COR-L47 (cell line): ENCODE measurements around the gene LGI4.
A peak's percentile ranks its signal among the peaks of the same experiment; 100 is the strongest.
"Not testable (repeated sequence)": the region's sequence is repeated elsewhere in the genome, so short reads cannot be mapped to it uniquely, and the experiment has no call there.

Experiments used
- DNase-seq: peaks from one replicate; lab custom pipeline; 2025; lab: John Stamatoyannopoulos, UW

The LGI4 gene

GRCh38 chr19:35105411-35106290 is 29.2 kb downstream of the LGI4 start:
- no peak for DNase-seq

GRCh38 chr19:35105047-35105410 is 29.8 kb downstream of the LGI4 start:
- no peak for DNase-seq

DNA sequence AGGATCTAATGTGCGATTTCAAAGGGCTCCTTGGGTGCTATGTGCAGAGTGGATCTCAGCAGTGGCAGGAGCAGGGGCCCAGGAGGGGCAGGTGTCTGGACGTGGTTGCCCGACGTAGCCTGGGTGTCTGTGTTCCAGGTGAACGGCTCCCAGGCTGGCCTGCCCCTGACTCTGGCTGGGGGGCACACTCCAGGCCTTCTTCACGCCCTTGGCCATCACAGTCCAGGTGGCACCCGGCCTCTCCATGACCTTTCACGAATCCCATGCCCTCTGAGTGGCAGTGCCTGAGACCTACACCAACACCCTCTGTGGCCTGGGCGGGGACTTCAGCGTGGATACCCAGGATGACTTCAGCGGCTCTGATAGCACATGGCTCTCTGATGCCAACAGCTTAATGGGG is 30.5 kb downstream of the LGI4 start:
- DNase-seq = no peak

DNA sequence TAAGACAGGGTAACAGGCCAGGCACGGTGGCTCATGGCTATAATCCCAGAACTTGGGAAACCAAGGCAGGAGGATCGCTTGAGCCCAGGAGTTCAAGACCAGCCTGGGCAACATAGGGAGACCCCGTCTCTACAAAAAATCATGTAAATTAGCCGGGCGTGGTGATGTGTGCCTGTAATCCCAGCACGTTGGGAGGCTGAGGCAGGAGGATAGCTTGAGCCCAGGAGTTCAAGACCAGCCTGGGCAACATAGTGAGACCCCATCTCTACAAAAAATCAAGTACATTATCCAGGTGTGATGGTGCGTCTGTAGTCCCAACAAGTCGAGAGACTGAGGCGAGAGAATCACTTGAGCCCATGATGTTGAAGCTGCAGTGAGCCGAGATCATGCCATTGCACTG is 31.2 kb downstream of the LGI4 start:
- DNase-seq = not testable (repeated sequence)

- not testable (repeated sequence) for DNase-seq
Measured at GRCh38 chr19:35101949-35102348, 32.9 kb downstream of the LGI4 start.

DNA sequence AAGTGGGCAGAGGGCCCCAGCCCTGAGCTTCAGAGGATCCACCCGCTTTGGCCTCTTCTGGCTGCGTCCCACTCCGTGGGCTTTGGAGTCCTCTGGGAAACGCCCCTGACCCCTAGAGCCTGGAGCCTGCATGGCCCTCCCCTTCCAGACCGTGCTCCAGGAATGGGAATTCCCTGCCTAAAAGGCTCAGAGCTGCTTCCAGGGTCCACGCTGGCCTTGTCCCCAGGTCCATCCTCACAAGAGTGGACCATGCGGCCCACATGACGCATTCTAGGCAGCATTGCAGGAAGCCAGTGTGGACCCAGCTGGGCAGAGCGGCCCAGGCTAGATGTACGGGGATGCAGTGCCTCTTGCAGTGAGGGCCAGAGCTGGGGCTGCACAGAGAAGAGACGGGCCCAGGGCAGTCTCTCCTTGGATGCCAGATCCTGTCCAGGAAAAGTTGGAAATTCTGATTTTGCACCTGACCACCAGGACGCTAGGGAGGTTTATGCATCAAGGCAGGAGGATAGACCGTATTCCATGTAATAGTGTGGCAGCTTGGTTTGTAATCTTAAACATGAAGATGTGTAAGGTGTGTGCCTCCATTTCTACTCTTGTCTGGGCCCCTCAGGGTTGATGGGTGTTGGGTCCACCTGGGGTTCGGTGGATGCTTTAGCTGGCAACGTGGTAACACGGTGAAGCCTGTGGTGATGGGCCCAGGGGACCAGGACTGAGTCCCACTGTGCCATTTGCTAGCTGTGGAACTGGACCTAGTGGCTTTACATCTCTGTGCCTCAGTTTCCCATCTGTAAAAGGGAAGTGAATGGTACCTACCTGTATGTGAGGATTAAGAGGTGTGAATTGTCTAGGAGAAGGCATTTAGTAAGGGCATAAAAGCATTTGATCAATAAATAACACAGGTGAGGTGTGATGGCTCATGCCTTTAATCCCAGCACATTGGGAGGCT is 34.0 kb downstream of the LGI4 start:
- DNase-seq = no peak

GRCh38 chr19:35099897-35100275 is 35.0 kb downstream of the LGI4 start:
- DNase-seq = no peak

DNA sequence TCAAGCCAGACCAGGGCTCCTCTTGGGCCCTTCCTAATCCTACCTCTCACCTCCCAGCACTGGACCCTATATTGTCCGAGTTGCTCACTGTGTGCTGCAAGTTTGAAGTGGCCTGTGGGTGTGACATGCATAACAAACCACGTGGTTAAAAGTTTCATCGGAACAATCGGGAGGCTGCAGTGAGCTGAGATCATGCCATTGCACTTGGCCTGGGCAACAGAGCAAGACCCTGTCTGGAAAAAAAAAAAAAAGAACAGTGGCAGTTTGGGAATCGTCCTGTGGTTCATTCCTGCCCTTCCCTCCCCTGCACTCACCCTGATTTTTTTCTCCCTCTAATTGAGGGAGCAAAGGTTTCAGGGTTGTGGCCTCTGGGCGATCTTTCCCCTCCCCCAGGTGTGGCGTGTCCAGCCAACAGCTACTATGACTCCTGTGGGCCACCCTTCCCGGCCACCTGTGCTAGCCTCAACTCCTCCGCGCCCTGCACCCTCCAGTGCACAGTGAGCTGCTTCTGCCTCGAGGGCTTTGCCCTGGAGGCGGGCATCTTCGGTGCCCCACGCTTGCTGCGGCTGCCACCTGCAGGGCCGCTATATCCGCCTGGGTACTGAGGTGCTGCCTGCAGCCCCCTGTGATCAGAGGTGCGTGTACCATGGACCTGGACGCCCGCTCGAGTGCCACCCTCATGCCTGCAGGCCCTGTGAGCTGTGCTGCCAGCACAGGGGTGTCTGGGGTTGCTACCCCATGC is 35.5 kb downstream of the LGI4 start:
- no peak for DNase-seq

DNA sequence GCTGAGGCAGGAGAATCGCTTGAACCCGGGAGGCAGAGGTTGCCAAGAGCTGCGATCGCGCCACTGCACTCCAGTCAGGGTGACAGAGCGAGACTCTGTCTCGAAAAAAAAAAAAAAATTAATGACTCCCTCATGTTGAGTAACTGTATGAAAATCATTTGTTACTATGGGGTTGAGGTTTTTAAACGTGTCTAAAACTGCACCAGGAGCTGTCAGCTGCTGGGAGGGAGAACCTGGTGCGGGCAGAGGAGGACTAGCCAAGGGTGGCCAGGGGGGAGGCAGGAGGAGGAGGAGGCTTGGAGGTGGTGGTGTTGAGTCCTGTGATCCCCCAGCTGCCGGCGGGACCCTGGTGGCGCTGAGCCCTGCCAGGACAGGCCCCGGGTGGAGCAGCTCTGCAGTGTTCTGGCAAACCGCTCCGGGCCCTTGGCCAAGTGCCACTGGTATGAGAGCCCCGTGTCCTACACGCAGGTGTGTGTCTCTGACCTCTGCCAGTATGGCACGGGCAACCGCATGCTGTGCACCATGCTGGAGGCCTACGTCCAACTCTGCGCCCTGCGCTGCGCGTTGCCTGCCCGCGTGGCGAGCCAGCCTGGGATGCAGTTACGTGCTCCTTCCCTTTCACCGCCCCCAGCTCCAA is 36.3 kb downstream of the LGI4 start:
- DNase-seq = no peak

DNA sequence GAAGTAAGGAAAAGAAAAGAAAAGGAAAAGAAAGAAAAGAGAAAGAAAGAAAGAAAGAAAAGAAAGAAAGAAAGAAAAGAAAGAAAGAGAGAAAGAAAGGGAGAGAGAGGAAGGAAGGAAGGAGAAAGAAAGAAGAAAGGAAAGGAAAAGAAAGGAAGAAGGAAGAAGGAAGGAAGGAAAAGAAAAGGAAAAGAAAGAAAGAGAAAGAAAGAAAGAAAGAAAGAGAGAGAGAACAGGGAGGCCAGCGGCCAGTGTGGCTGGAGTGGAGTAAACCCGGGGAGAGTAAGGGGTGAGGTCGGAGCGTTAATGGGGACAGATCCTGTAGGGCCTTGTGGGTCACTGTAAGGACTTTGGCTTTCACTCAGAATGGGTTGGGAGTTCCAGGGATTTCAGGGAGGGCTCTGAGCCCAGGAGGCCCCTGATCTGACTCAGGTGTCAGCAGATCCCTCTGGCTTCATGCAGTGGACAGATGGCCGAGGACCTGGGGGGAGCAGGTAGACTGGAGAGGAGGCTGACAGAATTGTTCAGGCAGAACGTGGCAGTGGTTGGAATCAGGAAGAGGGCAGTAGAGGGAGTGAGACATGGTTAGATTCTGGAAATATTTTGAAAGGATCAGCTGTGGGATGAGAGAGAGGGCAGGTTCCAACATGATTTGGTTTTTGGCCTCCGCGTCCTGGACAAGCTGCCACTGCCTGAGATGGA is 39.0 kb downstream of the LGI4 start:
- no peak for DNase-seq

- DNase-seq = no peak
Measured at GRCh38 chr19:35094656-35095055, 40.2 kb downstream of the LGI4 start.

- DNase-seq = no peak
Measured at GRCh38 chr19:35093941-35094647, 40.8 kb downstream of the LGI4 start.

DNA sequence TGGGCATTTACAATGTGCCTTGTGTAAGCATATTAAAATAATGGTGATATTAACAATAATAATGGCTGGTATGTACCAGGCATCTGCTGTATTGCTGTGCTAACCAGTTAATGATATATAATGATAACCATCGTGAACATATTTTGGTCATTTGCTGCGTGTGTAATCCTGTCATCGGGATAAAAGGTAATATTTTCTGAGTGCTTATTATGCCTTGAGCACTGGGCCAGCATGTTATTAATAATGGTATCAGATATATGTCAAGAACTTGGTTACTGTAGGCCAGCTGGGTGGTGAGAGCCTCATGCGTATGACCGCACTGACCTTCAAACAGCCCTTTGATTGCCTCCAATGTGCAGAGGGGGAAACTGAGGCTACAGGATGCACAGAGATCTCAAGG is 41.4 kb downstream of the LGI4 start:
- no peak for DNase-seq

DNA sequence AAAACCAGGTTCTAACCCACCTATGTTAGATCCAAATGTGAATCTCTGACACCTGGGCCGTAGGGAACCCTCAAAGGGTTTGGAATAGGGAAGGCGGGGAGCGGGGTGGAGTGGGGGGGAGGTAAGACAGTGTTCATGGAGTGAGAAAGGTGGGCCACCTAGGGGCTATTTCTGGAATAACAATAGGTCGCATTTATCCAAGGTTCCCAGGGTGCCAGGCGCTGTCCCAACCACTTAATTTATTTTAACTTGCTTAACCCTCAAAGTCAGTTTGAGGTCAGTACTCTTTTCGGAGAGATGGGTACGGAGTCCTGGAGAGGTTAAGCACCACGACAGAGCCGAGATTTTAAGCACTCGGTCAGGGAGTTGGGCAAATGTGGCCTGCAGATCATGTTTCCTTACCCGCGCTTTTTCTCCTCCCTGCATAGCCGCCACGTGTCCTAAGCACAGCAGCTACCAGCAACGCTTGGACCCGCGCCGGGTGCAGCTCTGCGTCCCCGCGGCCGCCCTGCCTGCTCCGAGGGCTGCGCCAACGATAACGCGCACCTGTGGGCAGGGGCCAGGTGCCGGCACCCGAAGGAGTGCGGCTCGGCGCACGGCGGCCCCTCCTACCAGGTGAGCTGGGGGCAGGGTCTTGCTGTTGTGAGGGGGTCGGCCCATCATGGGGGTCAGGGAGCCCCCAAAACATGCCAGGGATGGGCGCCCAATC is 44.2 kb downstream of the LGI4 start:
- DNase-seq = peak; percentile 67

DNA sequence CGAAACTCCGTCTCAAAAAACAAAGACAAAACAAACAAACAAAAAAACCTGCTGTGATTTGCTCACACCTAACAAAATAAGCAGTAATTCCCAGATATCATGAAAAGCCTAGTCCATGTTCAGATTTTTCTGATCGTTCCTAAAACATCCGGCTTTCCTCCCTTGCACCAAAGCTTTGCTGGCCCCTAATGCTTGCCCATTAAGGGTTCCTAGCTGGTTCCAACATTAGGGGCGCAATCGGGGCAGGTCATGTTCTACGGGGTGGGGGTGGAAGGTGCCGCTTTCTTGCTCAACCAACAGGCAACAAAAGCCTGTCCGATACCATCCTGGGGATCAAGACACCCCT is 44.7 kb downstream of the LGI4 start:
- no peak for DNase-seq

DNA sequence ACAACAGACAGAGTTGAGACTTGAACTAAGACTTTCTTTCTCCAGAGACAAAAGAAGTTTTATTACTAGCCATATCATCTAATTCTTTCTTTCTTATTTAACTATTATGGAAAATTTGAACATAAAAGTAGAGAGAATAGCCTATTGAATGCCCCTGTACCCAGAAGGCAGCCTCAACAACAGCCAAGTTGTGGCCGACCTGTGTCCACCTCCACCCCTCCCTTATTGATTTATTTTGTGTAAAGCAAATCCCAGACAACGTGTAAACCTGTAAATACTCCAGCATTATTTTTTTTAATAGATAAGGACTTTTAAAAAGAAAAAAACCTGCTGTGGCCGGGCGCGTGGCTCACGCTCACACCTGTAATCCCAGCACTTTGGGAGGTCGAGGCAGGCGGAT is 45.3 kb downstream of the LGI4 start:
- DNase-seq = no peak

DNA sequence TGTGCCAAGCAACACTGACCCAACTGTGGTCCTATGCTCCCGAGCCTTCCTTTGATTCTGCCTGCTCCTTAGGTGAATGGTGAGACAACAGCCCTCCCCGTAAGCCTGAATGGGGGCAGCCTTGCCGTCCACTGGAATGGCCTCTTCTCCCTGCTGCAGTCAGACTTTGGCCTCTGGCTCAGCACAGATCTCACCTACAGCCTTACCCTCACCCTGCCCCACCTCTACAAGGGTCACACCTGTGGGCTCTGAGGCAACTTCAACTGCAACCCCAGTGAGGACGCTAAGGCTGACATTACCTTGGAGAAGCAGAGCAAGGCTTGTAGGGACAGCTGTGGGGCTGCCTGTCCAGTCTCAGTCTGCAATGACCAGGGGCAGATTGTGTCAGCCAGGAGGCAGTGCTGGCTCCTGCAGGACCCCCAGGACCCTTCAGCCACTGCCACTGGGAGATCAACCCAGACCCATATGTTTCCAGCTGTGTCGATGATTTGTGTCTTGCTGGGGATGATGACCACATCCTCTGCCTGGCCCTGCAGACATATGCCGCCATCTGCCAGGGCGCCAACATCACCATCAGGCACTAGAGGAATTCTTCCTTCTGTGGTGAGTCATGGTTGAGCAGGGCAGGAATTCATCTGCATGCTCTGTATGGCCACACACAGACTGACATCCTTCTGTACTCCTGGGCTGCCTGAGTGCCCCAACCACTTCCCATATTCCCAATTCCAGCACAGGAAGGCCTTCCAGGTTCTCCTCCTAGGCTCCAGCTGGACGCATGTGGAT is 46.5 kb downstream of the LGI4 start:
- DNase-seq = no peak

DNA sequence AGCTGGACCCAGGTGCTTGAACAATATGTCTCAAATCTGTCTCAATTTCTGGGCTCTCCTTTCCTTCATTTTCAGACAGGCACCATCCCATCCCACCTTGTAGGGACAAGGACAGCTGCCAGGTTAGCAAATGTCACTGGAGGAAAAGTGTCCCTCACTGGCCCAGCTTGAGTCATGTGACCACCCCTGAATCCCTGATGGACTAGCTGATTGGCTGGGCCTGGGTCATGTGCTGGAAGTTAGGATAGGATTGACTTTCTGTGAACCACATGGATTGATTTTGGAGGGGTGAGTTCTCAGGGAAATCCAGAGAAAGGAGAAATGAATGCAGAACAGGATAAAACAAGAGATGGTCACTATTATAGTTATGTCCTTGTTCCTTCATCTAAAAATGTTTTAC is 47.5 kb downstream of the LGI4 start:
- no peak for DNase-seq

DNA sequence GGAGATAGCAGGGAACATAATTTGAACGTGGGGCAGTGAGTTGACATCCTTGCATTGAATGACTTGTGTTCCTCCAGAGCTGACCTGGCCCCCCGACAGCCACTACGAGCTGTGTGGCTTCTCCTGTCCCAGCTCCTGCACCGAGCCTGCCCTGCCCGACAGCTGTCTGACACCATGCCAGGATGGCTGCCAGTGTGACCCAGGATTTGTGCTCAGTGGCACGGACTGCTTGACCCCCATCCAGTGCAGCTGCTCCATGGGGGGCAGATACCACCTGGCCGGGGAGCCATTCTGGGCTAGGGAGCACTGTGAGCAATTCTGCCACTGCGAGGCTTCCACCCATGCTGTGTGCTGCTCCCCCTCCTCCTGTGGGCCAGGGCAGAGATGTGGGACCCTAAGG is 48.4 kb downstream of the LGI4 start:
- no peak for DNase-seq
